ENCODE measurements around the gene HJURP.

HJURP gene

DNA sequence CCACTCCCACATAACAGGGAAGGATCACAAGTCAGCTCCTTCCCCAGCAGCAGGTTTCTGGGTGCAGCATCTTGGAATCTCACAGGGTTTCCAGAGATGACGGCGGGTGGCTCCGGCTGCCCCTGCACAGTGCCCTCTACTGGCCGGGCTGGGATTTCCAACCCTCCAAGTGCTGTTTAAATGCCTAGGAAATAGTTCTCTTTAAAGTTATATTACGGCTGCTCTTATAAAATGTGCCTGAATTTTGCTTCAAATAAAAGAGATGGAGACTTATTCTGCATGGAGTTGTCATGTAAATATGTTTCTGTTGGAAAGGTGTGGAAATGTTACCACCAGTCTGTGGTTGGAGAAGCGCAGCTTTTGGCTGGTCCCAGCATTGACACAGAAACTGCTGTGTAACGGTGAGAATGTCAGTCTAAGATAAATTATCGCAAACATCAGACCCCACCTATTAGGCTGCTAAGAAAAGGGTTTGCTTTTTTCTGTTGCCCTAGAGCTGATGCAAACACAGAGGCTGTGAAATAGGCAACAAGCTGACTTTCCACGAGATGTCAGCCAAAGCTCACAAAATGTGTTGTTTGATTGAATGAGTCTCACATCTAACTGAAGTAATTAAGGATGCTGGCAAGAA, 3.3 kb upstream of the HJURP start:
- H3K36me3 ChIP-seq = peaks cover 9% of the 10 kb centered on the region
- no peaks in the 10 kb centered on the region for H3K4me1 ChIP-seq
- no peaks in the 10 kb centered on the region for H3K27me3 ChIP-seq
- no peaks in the 10 kb centered on the region for H3K9me3 ChIP-seq
- TF ChIP-seq, protein P1, sequence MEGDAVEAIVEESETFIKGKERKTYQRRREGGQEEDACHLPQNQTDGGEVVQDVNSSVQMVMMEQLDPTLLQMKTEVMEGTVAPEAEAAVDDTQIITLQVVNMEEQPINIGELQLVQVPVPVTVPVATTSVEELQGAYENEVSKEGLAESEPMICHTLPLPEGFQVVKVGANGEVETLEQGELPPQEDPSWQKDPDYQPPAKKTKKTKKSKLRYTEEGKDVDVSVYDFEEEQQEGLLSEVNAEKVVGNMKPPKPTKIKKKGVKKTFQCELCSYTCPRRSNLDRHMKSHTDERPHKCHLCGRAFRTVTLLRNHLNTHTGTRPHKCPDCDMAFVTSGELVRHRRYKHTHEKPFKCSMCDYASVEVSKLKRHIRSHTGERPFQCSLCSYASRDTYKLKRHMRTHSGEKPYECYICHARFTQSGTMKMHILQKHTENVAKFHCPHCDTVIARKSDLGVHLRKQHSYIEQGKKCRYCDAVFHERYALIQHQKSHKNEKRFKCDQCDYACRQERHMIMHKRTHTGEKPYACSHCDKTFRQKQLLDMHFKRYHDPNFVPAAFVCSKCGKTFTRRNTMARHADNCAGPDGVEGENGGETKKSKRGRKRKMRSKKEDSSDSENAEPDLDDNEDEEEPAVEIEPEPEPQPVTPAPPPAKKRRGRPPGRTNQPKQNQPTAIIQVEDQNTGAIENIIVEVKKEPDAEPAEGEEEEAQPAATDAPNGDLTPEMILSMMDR (IDR thresholded peaks at IDR 0.05; ENCODE audit: low read depth, low read length) = peak; percentile 89
- no peak overlapping the region for H3K4me3 ChIP-seq (ENCODE audit: low read depth, low read length)
- peak; percentile 46 for DNase-seq

DNA sequence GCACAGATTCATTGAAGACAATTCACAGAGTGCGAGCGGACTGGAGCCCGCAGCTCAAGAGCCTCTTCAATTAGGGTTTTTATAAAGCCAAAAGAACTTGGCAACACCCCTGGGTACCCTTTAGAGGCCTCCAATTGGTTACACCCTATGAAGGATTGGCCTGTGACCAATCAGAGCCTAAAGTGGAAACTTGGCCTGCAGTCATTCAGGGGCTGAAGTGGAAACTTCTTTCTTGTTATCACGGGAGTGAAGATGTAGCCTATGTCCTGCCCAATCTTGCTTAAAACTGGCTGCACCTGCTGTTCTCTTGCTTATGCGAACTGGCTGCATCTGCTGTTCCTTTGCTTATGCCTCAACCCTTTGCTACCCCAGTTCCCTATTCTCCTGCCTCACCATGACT, 1.8 kb upstream of the HJURP start:
- no peaks in the 10 kb centered on the region for H3K27me3 ChIP-seq
- no peaks in the 10 kb centered on the region for H3K4me1 ChIP-seq
- TF ChIP-seq, protein P1 (IDR thresholded peaks at IDR 0.05; ENCODE audit: low read depth, low read length) = no peak
- H3K9me3 ChIP-seq = no peaks in the 10 kb centered on the region
- peaks cover 21% of the 10 kb centered on the region for H3K36me3 ChIP-seq
- DNase-seq = no peak
- H3K4me3 ChIP-seq (ENCODE audit: low read depth, low read length) = no peak overlapping the region

- DNase-seq = no peak
These were observed 1.0 kb upstream of the HJURP start for GRCh38 chr2:233855345-233855744.

GRCh38 chr2:233853883-233854240, 473 bp downstream of the HJURP start:
- H3K36me3 ChIP-seq = peaks cover 44% of the 10 kb centered on the region
- TF ChIP-seq, protein P1 (IDR thresholded peaks at IDR 0.05; ENCODE audit: low read depth, low read length) = no peak
- no peaks in the 10 kb centered on the region for H3K9me3 ChIP-seq
- no peaks in the 10 kb centered on the region for H3K27me3 ChIP-seq
- peak overlapping the region; percentile 96 for H3K4me3 ChIP-seq (ENCODE audit: low read depth, low read length)
- DNase-seq = no peak
- no peaks in the 10 kb centered on the region for H3K4me1 ChIP-seq

More at GRCh38 chr2:233855345-233855744, 1.0 kb upstream of the HJURP start:
- peaks cover 29% of the 10 kb centered on the region for H3K36me3 ChIP-seq
- H3K27me3 ChIP-seq = no peaks in the 10 kb centered on the region
- H3K9me3 ChIP-seq = no peaks in the 10 kb centered on the region
- H3K4me3 ChIP-seq (ENCODE audit: low read depth, low read length) = no peak overlapping the region; the same call in 1 of the 2 replicates
- TF ChIP-seq, protein P1 (IDR thresholded peaks at IDR 0.05; ENCODE audit: low read depth, low read length) = no peak
- H3K4me1 ChIP-seq = no peaks in the 10 kb centered on the region

GRCh38 chr2:233853353-233853752, 982 bp downstream of the HJURP start:
- no peaks in the 10 kb centered on the region for H3K4me1 ChIP-seq
- TF ChIP-seq, protein P1 (IDR thresholded peaks at IDR 0.05; ENCODE audit: low read depth, low read length) = no peak
- peak overlapping the region; percentile 96 for H3K4me3 ChIP-seq (ENCODE audit: low read depth, low read length)
- no peak for DNase-seq
- H3K9me3 ChIP-seq = no peaks in the 10 kb centered on the region
- H3K27me3 ChIP-seq = no peaks in the 10 kb centered on the region
- H3K36me3 ChIP-seq = peaks cover 49% of the 10 kb centered on the region

DNA sequence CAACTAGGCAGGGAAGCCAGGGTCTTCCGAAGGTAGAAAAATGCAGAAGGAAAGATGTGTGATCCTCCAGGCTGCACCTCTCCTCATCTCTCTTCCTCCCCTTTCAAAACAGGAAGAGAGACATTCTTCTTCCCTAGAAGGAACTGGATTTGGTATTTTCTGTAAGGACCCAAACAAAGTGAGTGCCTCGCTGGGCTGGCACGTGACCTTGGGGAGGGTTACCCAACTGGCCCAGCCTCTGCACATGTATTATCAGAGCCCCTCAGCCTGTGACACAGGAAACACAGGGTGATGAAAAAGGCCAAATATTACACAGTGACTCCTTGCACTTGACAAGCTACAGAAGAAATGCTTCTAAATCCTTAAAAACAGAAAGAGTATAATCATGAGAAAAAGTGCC, 2.3 kb downstream of the HJURP start:
- Histone ChIP-seq H3K36me3 (peaks cover 62% of the 10 kb centered on the region), H3K9me3 (no peaks in the 10 kb centered on the region), H3K4me3 (ENCODE audit: low read depth, low read length) (peak overlapping the region; percentile 96), H3K27me3 (no peaks in the 10 kb centered on the region), H3K4me1 (peaks cover 8% of the 10 kb centered on the region; the same call in 1 of the 2 replicates)
- TF ChIP-seq, protein P1 (IDR thresholded peaks at IDR 0.05; ENCODE audit: low read depth, low read length) = no peak
- DNase-seq = no peak
